OCI-LY1 (cell line): ENCODE measurements around the gene MAZ.

Experiments
- CTCF ChIP-seq: fragments of 200-600 bp; sonication (generic), shearing (Covaris generic); IDR thresholded peaks from 2 replicates; pipeline ENCODE4 v1.5.1; 2017; ENCODE audit warnings: mild to moderate bottlenecking, antibody characterized with exemption, low read length, moderate library complexity, mixed read lengths
- EZH2 ChIP-seq: fragments of 200-600 bp; sonication (generic), shearing (Covaris generic); IDR thresholded peaks from 2 replicates; pipeline ENCODE4 v1.8.0; 2017; ENCODE audit warnings: borderline replicate concordance, mixed run types, mild to moderate bottlenecking, antibody characterized with exemption, low read length, moderate library complexity, mixed read lengths

DNA sequence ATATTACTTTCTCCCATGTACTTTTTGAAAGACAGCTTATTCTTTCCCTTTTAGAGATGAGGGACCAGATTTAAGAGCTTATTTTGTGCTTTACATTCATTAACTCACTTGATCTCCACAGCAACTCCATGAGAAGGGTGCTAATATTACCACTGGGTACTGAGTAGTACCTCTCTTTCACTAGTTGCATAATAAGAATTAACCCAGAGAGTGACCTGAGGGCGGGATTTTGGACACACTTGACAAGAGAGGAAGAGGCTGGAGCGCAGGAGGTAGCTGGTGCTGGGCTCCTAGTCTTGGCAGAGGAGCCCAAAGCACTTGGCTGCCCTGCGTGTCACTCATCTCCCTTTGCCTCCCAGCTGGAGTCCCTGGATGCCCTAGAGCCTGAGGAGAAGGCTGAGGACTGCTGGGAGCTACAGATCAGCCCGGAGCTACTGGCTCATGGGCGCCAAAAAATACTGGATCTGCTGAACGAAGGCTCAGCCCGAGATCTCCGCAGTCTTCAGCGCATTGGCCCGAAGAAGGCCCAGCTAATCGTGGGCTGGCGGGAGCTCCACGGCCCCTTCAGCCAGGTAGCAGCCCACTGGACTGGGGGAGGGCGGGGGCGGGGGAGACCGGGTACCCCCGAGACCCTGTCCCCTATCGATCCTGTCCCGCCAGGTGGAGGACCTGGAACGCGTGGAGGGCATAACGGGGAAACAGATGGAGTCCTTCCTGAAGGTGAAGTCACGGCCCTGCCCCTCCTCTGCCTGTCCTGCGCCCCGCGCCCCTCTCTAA lies 1.7 kb upstream of the MAZ start:
- TF ChIP-seq CTCF (no peak), EZH2 (no peak)
